Esophagus (tissue), 2 donors: ENCODE results near the gene SOX6. TPM values are rescaled to one million over a fixed set of nuclear protein-coding genes. Genes with fewer than 3 reads are reported as not detected.

ENCODE experiments used
- H3K27ac ChIP-seq, 2 donors: one replicate each; pipeline ENCODE4 v1.5.1; 2013; ENCODE audit warnings: low read depth in 2 of 2, mild to moderate bottlenecking in 2 of 2, inconsistent platforms in 1 of 2, low read length in 1 of 2, moderate library complexity in 1 of 2
- H3K27me3 ChIP-seq, 2 donors: one replicate each; pipeline ENCODE4 v1.6.1; 2013; ENCODE audit warnings: low read length in 2 of 2, control low read depth in 1 of 2, mild to moderate bottlenecking in 1 of 2; ENCODE audit not compliant: insufficient read depth in 2 of 2, control insufficient read depth in 1 of 2
- H3K36me3 ChIP-seq, 2 donors: one replicate each; pipeline ENCODE4 v1.6.1; 2013; ENCODE audit warnings: low read length in 1 of 2; ENCODE audit not compliant: control insufficient read depth in 2 of 2, insufficient read depth in 2 of 2
- H3K4me1 ChIP-seq, 2 donors: one replicate each; pipeline ENCODE4 v1.6.1; 2013; ENCODE audit warnings: low read length in 1 of 2; ENCODE audit not compliant: control insufficient read depth in 2 of 2, insufficient read depth in 2 of 2
- H3K4me3 ChIP-seq, 2 donors: one replicate each; pipeline ENCODE4 v1.5.1; 2013; ENCODE audit warnings: low read length in 2 of 2, mild to moderate bottlenecking in 2 of 2, low read depth in 1 of 2, moderate library complexity in 1 of 2
- H3K9me3 ChIP-seq, 2 donors: one replicate each; pipeline ENCODE4 v1.6.1; 2013; ENCODE audit warnings: mild to moderate bottlenecking in 2 of 2, low read depth in 1 of 2, low read length in 1 of 2, moderate library complexity in 1 of 2; ENCODE audit not compliant: control insufficient read depth in 2 of 2, insufficient read depth in 1 of 2
- WGBS, 2 donors: extraction: QIAGEN DNeasy Blood & Tissue Kit; methylation state at CpG; one replicate each; pipeline ENCODE4 v1.1.7; 2013; 5-methylcytosine and 5-hydroxymethylcytosine counted together
- polyA plus RNA-seq, 2 donors: library from polyadenylated mRNA; stranded (reverse); fragments of 200-250 nt; gene quantifications; one replicate each; pipeline ENCODE4 v1.2.3, GENCODE V29; 2013
- donor health status: healthy with polysubstance abuse.
- donor health status: Bipolar disorder and iron deficiency.

SOX6 gene
- polyA plus RNA-seq, 2 donors, result 1.2 to 2.4 TPM

DNA sequence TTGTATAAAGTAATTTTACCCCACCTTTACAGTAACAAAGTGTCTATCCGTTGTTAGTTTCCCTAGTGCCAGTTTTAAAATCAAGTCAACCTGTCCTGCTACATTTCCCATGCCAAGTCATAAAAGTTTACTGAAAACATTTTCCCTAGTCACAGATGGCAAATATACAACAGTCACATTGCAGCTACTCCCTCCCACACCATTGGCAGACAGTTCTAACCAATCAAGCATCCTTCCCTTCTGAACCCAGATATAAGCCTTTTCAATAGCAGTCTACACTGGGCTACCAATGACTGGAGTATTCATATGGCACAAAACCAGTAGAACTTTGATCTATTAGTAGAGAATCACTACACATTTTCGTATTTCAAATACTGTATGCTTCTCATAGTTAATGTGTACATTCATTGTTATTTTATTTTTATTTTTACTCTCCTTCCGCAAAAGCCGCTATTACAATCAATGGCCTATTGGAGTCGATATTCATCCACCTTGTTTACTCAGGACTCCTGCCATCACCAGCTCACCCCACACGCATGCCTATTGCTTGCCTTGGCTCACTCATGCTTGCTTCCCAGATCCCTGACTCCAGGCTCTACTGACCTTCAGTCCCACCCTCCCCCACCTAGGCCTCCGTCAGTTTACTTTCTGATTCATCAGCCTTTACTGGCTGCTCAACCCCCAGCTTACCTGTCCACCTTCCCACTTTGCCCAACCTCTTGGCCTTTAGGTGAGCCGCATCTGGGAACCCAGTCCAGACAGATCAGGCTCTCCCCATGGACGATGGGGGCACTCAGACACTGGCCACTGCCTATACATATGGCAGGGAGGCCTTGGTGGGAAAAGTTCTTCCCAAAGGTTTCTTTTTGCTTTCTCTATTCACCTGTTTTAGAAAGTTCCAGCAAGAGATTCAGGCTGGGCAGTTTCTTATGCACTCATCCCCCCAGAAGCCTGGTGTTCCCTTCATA, 408.4 kb downstream of the SOX6 start:
- Histone ChIP-seq H3K4me3 (no peak overlapping the region), H3K36me3 (no peaks in the 10 kb centered on the region), H3K4me1 (peaks cover 0 to 2% of the 10 kb centered on the region in 2 donors), H3K27me3 (no peaks in the 10 kb centered on the region), H3K9me3 (peaks cover 0 to 4% of the 10 kb centered on the region in 2 donors), H3K27ac (no peak overlapping the region)
- 91 to 92% methylated on average over 9 of the region's 9 CpGs for WGBS, 2 donors

DNA sequence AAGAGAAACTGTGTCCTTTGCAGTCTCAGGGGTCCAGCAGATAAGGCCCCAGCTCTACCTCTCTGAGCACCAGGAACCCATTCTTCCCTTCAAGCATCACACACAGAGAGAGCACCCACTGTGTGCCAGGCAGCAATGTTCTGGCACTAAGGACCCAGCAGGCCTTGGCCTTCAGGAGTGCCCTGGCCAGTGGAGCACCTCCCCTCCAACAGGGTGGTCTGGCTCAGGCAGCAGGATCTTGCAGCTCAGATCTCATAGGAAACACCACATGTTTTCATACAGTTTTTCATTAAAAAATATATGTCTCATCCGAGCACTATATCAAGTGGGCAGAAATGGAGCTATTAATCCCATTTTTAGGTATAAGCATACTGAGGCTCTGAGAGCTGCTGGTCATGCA, 410.6 kb downstream of the SOX6 start:
- H3K27ac ChIP-seq, result no peak overlapping the region
- H3K4me1 ChIP-seq, result peaks cover 0 to 2% of the 10 kb centered on the region in 2 donors
- H3K36me3 ChIP-seq, result no peaks in the 10 kb centered on the region
- peaks cover 0 to 4% of the 10 kb centered on the region in 2 donors for H3K9me3 ChIP-seq
- no peaks in the 10 kb centered on the region for H3K27me3 ChIP-seq
- H3K4me3 ChIP-seq, result no peak overlapping the region
- WGBS, 2 donors, result 92 to 96% methylated on average over 1 of the region's 1 CpG

DNA sequence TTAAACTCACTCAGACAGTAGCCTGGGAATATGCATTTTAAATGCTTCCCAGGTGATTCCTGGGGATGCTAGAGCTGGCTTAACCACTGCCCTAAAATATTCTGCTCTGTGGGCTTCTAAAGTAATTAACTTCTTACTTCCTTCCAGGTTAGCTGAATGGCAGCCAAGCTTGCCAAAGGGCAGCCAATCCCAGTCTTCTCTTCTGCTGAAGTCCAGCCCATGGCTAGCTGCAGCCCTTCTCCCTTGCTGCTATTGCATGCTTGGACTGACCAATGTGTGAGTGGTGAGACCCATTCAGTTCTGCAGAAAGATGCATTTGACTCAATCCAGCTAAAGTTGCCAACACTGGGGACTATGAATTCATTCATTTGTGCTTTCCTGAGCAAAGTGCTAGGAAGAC, 411.9 kb downstream of the SOX6 start:
- no peaks in the 10 kb centered on the region for H3K27me3 ChIP-seq
- H3K4me3 ChIP-seq, result no peak overlapping the region
- H3K36me3 ChIP-seq, result no peaks in the 10 kb centered on the region
- peaks cover 0 to 2% of the 10 kb centered on the region in 2 donors for H3K4me1 ChIP-seq
- H3K27ac ChIP-seq, result no peak overlapping the region
- H3K9me3 ChIP-seq, result peaks cover 0 to 4% of the 10 kb centered on the region in 2 donors

DNA sequence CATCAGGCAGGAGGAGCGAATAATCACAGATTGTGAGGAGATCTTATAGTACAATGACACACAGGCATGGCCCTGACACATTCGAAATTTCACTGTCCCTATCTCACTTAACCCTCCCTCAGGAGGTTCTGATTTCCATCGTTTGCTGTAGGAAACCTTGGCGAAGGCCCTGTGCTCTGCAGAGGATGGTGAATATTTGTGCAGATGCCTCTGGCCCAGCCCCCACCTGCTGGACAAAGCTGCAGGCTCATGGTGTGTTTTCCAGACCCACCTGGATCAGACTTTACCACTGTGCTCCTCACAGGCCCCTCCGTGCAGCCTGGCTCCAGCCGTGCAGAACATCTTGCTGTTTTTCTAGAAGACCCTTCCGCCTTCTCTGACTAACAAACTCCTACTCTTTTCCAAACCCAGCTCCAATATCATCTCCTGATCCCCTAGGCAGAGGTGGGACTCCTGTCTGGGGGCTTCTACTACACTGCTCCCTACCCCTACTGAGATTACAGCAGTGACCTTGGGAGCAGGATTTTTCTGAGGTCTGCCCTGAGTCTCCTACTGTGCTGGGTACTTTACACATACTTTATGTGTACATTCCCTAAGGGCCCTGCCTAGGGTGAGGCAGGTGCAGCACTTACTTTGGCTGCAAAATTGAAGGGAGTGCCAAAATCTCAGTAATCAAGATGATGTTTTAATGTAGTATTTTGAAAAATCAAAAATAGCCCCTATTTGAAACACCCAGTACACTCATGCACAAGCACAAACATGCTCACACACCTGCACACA, 412.7 kb downstream of the SOX6 start:
- 82 to 87% methylated on average over 7 of the region's 7 CpGs for WGBS, 2 donors
- Histone ChIP-seq H3K27ac (no peak overlapping the region), H3K36me3 (no peaks in the 10 kb centered on the region), H3K9me3 (peaks cover 0 to 4% of the 10 kb centered on the region in 2 donors), H3K27me3 (no peaks in the 10 kb centered on the region), H3K4me3 (no peak overlapping the region), H3K4me1 (peaks cover 0 to 2% of the 10 kb centered on the region in 2 donors)

DNA sequence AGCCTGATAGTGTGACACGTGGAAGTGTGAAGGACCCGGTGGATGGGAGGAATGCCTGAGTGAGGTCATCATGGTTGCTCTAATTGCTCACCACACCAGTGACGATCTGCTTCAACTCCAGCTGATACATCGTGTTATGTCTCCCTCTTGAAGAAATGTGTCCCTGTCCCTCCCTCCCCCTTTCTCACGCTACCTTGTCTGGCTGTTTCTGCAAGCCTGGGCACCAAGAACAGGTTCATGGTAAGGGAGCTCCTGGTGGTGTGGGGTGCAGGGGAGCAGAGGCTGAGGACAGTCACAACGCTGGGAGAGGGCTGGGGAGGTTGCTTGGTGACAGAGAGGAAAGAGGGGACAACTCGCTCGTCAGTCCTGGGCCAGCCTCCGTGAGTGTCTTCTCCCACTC, 413.4 kb downstream of the SOX6 start:
- no peaks in the 10 kb centered on the region for H3K36me3 ChIP-seq
- H3K27ac ChIP-seq, result no peak overlapping the region
- H3K9me3 ChIP-seq, result peaks cover 0 to 4% of the 10 kb centered on the region in 2 donors
- WGBS, 2 donors, result 95 to 97% methylated on average over 9 of the region's 9 CpGs
- H3K4me1 ChIP-seq, result peaks cover under 1 to 2% of the 10 kb centered on the region in 2 donors
- no peak overlapping the region for H3K4me3 ChIP-seq
- no peaks in the 10 kb centered on the region for H3K27me3 ChIP-seq

DNA sequence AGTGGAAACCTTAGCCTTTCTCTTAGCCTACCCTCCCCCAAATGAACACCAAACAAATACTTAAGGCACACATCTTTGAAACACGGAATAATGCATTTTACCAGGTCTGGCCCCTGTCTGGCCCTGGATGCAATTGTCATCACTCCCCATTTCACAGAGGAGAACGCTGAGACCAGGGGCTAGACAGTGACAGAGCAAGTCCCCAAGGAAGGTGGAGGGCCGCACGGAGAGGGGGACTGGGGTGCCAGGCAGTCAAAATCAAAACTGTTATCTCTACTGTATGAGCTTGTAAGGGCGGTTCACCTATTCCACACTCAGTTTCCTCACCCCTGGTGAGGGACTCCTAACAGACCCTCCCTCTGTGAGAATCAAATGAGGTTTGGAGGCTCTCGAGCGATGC, 414.2 kb downstream of the SOX6 start:
- no peaks in the 10 kb centered on the region for H3K36me3 ChIP-seq
- WGBS, 2 donors, result 97 to 98% methylated on average over 7 of the region's 7 CpGs
- no peaks in the 10 kb centered on the region for H3K27me3 ChIP-seq
- H3K4me3 ChIP-seq, result no peak overlapping the region
- H3K4me1 ChIP-seq, result peaks cover 2 to 4% of the 10 kb centered on the region in 2 donors
- H3K27ac ChIP-seq, result no peak overlapping the region
- peaks cover 0 to 4% of the 10 kb centered on the region in 2 donors for H3K9me3 ChIP-seq

DNA sequence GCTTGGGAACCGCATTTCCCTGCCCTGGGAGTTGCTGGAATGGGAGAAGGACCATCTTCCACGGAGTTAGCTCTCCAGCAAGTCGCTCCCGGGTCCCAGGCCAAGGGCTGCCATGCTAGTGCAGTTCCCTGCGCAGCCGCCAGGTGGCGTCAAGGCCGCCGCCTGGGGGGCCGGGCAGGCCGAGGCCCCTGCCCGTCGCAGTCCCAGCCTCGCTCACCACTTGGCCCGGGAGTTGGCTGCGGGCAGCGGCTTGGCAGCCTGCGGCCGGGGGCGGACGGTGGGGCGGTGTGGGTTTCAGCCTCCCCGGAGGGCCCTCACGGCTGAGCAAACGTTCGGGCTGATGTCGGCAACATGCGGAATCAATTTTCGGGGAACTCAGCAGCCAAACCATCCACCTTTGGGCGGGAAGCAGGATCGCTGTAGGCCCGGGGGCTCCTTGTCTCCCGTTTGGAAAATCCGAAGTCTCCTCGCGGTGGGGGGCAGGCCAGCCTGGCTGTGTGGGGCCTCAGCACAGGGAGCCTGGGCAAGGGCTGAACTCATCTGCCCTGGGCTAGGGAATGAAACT, 415.1 kb downstream of the SOX6 start:
- no peaks in the 10 kb centered on the region for H3K27me3 ChIP-seq
- H3K9me3 ChIP-seq, result peaks cover 0 to 4% of the 10 kb centered on the region in 2 donors
- H3K4me1 ChIP-seq, result peaks cover 2 to 4% of the 10 kb centered on the region in 2 donors
- 54 to 69% methylated on average over 34 to 36 of the region's 36 CpGs for WGBS, 2 donors
- H3K36me3 ChIP-seq, result no peaks in the 10 kb centered on the region
- no peak overlapping the region for H3K27ac ChIP-seq
- H3K4me3 ChIP-seq, result no peak overlapping the region

DNA sequence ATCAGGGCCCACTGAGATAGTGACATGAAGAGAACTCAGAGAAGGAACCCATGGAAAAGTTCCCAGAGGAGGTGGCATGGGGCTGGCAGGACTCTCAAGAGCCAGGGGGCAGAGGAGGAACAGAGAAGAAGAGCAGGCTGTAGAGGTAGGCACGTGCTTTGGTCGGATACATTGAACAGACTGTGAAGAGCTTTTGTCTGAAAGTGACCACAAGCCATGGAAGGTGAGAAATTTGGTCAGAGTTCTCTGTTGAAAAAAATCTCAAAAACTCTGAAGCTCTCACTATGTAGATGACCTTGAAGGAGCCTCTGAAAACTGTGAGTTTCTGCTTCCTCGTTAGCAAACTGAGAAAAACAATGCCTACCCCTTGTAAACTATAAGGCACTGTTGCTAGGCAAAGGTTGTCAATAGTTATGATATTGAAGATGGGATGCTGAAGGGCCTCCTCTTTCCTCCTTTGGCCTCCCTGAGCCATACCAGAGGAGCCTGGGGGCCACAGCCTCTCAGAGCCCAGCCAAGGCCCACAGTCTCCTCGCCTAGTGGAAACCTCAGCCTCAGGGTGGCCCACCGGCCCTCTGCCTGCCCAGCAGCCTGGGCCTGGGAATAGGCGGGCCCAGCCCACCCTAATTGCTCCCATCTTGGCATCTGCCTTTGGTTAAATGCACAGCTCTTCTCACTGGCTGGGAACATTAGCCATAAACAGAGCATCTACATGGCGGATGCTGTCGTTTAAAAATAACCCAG, 415.7 kb downstream of the SOX6 start:
- Histone ChIP-seq H3K36me3 (no peaks in the 10 kb centered on the region), H3K4me3 (no peak overlapping the region), H3K27me3 (no peaks in the 10 kb centered on the region), H3K9me3 (peaks cover 0 to 3% of the 10 kb centered on the region in 2 donors), H3K4me1 (peaks cover 2 to 4% of the 10 kb centered on the region in 2 donors), H3K27ac (no peak overlapping the region)
- 85 to 90% methylated on average over 8 of the region's 8 CpGs for WGBS, 2 donors

DNA sequence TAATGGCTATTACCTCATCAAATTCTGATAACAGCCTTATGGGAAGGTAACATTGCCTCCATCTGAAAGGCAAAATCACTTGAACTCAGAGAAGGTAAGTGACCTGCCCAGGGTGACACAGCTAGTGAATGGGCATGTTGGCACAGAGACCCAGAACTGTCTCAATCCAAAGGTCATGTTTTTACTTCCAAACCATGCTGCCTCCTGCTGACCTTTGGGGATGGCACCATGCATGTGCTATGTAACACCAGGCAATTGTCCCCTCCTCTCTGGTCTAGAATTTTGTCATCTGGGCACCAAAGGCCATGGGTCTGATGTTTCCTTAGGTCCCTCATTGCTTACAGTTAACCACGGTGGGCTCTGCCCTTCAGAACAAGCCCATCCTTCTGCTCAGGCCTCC, 417.4 kb downstream of the SOX6 start:
- Histone ChIP-seq H3K27me3 (no peaks in the 10 kb centered on the region), H3K36me3 (no peaks in the 10 kb centered on the region), H3K4me3 (no peak overlapping the region), H3K27ac (no peak overlapping the region), H3K9me3 (no peaks in the 10 kb centered on the region), H3K4me1 (peaks cover 0 to 4% of the 10 kb centered on the region in 2 donors)
- WGBS, 2 donors, result 89 to 90% methylated on average over 1 of the region's 1 CpG
